Natural killer cell (primary cell): ENCODE measurements around the gene SPECC1. TPM values are rescaled to one million over a fixed set of nuclear protein-coding genes. Genes with fewer than 3 reads are reported as not detected.
"Not testable (repeated sequence)": the region's sequence is repeated elsewhere in the genome, so short reads cannot be mapped to it uniquely, and the experiment has no call there.

Experiments used
- ATAC-seq, 3 donors: fragments of 150-1000 bp in 2 of 3; fragments of 200-7000 bp in 1 of 3; cut with Tn5 transposase; 1 replicate in 1 of 3; 2 replicates in 2 of 3; pipeline ENCODE4 v1.10.0; 2021; ENCODE audit warnings: mild to moderate bottlenecking in 2 of 3, moderate library complexity in 2 of 3
- DNase-seq, 2 donors: peaks; one replicate each; pipeline versions ENCODE4 v3.0.0 to v3.0.0-alpha.2; 2013 to 2021; ENCODE audit warnings: mixed read lengths in 1 of 2
- H3K27ac ChIP-seq: one replicate; pipeline ENCODE4 v1.5.1; 2013; ENCODE audit warnings: mild to moderate bottlenecking, low read length
- H3K27me3 ChIP-seq: one replicate; pipeline ENCODE4 v1.6.1; 2013; ENCODE audit warnings: low read length; ENCODE audit not compliant: control insufficient read depth, insufficient read depth
- H3K36me3 ChIP-seq: one replicate; pipeline ENCODE4 v1.6.1; 2013; ENCODE audit warnings: low read length; ENCODE audit not compliant: control insufficient read depth, insufficient read depth
- H3K4me1 ChIP-seq: one replicate; pipeline ENCODE4 v1.6.1; 2013; ENCODE audit warnings: low read length; ENCODE audit not compliant: control insufficient read depth, insufficient read depth
- H3K4me3 ChIP-seq: one replicate; pipeline ENCODE4 v1.5.1; 2013; ENCODE audit warnings: low read length
- H3K9me3 ChIP-seq: one replicate; pipeline ENCODE4 v1.6.1; 2013; ENCODE audit warnings: low read length; ENCODE audit not compliant: control insufficient read depth, insufficient read depth
- H3K27ac Mint-ChIP-seq, 2 donors: one replicate each; pipeline ENCODE4 v1.8.0; 2022; ENCODE audit warnings: mild to moderate bottlenecking in 2 of 2, mixed read lengths in 2 of 2, moderate library complexity in 1 of 2
- H3K27me3 Mint-ChIP-seq, 2 donors: one replicate each; pipeline ENCODE4 v1.8.0; 2022; ENCODE audit warnings: low read depth in 2 of 2, mixed read lengths in 2 of 2
- H3K36me3 Mint-ChIP-seq: one replicate; pipeline ENCODE4 v1.8.0; 2022; ENCODE audit warnings: mixed read lengths
- H3K4me1 Mint-ChIP-seq, 2 donors: one replicate each; pipeline ENCODE4 v1.8.0; 2022; ENCODE audit warnings: mixed read lengths in 2 of 2
- H3K4me3 Mint-ChIP-seq: one replicate; pipeline ENCODE4 v1.8.0; 2022; ENCODE audit warnings: mild to moderate bottlenecking, moderate library complexity, mixed read lengths
- H3K9me3 Mint-ChIP-seq, 2 donors: one replicate each; pipeline ENCODE4 v1.8.0; 2022; ENCODE audit warnings: mixed read lengths in 2 of 2
- WGBS: methylation state at CpG from one replicate; pipeline ENCODE4 v1.1.7; 2013; ENCODE audit warnings: missing lambda C conversion rate; ENCODE audit not compliant: insufficient coverage; 5-methylcytosine and 5-hydroxymethylcytosine counted together
- intact Hi-C: fragments of 100-400 bp; cut with micrococcal nuclease; formaldehyde crosslinking; loops from one replicate; pipeline ENCODE4 v1.14.2; 2022
- total RNA-seq, 4 donors: library from RNA; stranded (reverse); fragments of 120-200 nt in 1 of 4; gene quantifications; one replicate each; pipeline versions ENCODE4 v1.2.3 to v1.2.4, GENCODE V29; 2013 to 2022
- TF ChIP-seq, protein P1 (sequence below): fragments of 200-600 bp; IDR thresholded peaks from one replicate; pipeline ENCODE4 v1.8.0; 2022; ENCODE audit warnings: antibody characterized with exemption

SPECC1 gene
- total RNA-seq, 3 donors from 2014 or later (not counting 1 experiment from before 2014, with no cell fraction given): 29.3 to 45.1 (median 37.2) TPM

DNA sequence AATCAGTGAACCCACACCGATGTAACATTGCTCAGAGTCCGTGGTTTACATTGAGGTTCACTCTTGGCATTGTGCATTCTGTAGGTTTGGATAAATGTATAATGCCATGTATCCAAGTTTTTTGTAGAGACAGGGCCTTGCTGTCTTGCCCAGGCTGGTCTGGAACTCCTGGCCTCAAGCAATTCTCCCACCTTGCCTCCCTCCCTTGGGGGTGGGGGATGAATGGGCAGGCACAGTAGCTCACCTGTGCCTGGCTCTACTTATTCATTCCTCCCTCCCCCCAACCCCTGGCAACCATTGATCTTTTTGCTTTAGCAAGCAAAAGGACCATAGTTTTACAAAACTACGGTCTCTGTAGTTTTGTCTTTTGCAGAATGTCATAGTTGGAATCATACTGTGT, 181.4 kb downstream of the SPECC1 start:
- no peak overlapping the region for H3K4me3 Mint-ChIP-seq
- H3K27ac Mint-ChIP-seq: no peak overlapping the region
- 100% methylated on average over 2 of the region's 3 CpGs for WGBS
- no peak overlapping the region for H3K27ac ChIP-seq
- H3K4me1 Mint-ChIP-seq: no peaks in the 10 kb centered on the region
- DNase-seq: no peak
- H3K4me1 ChIP-seq: no peaks in the 10 kb centered on the region
- no peaks in the 10 kb centered on the region for H3K9me3 ChIP-seq
- no peaks in the 10 kb centered on the region for H3K36me3 Mint-ChIP-seq
- H3K4me3 ChIP-seq: no peak overlapping the region
- H3K27me3 Mint-ChIP-seq: no peaks in the 10 kb centered on the region
- TF ChIP-seq, protein P1, sequence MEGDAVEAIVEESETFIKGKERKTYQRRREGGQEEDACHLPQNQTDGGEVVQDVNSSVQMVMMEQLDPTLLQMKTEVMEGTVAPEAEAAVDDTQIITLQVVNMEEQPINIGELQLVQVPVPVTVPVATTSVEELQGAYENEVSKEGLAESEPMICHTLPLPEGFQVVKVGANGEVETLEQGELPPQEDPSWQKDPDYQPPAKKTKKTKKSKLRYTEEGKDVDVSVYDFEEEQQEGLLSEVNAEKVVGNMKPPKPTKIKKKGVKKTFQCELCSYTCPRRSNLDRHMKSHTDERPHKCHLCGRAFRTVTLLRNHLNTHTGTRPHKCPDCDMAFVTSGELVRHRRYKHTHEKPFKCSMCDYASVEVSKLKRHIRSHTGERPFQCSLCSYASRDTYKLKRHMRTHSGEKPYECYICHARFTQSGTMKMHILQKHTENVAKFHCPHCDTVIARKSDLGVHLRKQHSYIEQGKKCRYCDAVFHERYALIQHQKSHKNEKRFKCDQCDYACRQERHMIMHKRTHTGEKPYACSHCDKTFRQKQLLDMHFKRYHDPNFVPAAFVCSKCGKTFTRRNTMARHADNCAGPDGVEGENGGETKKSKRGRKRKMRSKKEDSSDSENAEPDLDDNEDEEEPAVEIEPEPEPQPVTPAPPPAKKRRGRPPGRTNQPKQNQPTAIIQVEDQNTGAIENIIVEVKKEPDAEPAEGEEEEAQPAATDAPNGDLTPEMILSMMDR: no peak
- ATAC-seq: no peak
- H3K36me3 ChIP-seq: no peaks in the 10 kb centered on the region
- intact Hi-C loops: no loop called here
- no peaks in the 10 kb centered on the region for H3K27me3 ChIP-seq
- no peaks in the 10 kb centered on the region for H3K9me3 Mint-ChIP-seq

GRCh38 chr17:20191056-20191455, 181.9 kb downstream of the SPECC1 start:
- Mint-ChIP-seq H3K27me3 (no peaks in the 10 kb centered on the region), H3K9me3 (no peaks in the 10 kb centered on the region), H3K27ac (no peak overlapping the region), H3K4me1 (no peaks in the 10 kb centered on the region), H3K36me3 (no peaks in the 10 kb centered on the region), H3K4me3 (no peak overlapping the region)
- Histone ChIP-seq H3K36me3 (no peaks in the 10 kb centered on the region), H3K9me3 (no peaks in the 10 kb centered on the region), H3K4me1 (no peaks in the 10 kb centered on the region), H3K27me3 (no peaks in the 10 kb centered on the region), H3K27ac (no peak overlapping the region), H3K4me3 (no peak overlapping the region)
- no peak for ATAC-seq
- TF ChIP-seq, protein P1: no peak
- intact Hi-C loops: no loop called here
- 96% methylated on average over 3 of the region's 3 CpGs for WGBS
- no peak for DNase-seq

GRCh38 chr17:20196286-20196685, 187.1 kb downstream of the SPECC1 start:
- H3K27ac ChIP-seq, H3K27me3 Mint-ChIP-seq, ATAC-seq, H3K4me1 ChIP-seq, DNase-seq, intact Hi-C loops, H3K36me3 Mint-ChIP-seq, H3K4me1 Mint-ChIP-seq, H3K4me3 Mint-ChIP-seq, H3K36me3 ChIP-seq, H3K9me3 ChIP-seq, H3K4me3 ChIP-seq, H3K27me3 ChIP-seq, H3K9me3 Mint-ChIP-seq, H3K27ac Mint-ChIP-seq: not testable (repeated sequence)
- 91% methylated on average over 3 of the region's 3 CpGs for WGBS

GRCh38 chr17:20197272-20197926, 188.2 kb downstream of the SPECC1 start:
- no peak for DNase-seq
- Mint-ChIP-seq H3K4me1 (peaks cover 0 to 6% of the 10 kb centered on the region in 2 donors), H3K27me3 (no peaks in the 10 kb centered on the region), H3K9me3 (peaks cover 0 to 4% of the 10 kb centered on the region in 2 donors), H3K4me3 (no peak overlapping the region), H3K27ac (no peak overlapping the region), H3K36me3 (no peaks in the 10 kb centered on the region)
- no peaks in the 10 kb centered on the region for H3K36me3 ChIP-seq
- no peak overlapping the region for H3K27ac ChIP-seq
- no peak for ATAC-seq
- H3K27me3 ChIP-seq: no peaks in the 10 kb centered on the region
- 95% methylated on average over 5 of the region's 5 CpGs for WGBS
- no peaks in the 10 kb centered on the region for H3K9me3 ChIP-seq
- TF ChIP-seq, protein P1: no peak
- H3K4me1 ChIP-seq: peaks cover 4% of the 10 kb centered on the region
- intact Hi-C loops: no loop called here
- H3K4me3 ChIP-seq: no peak overlapping the region
